ENCODE results near the gene QSOX2.

- TF ChIP-seq CTCF (conservative IDR thresholded peaks at IDR 0.05; ENCODE audit: low read length) (no peak), EZH2phosphoT487 (IDR thresholded peaks at IDR 0.05; ENCODE audit: borderline replicate concordance) (no peak)
Observed at GRCh38 chr9:136209786-136210185, 35.8 kb downstream of the QSOX2 start.

All from Loucy (cell line).